Activated naive CD4-positive, alpha-beta T cell treated with anti-CD3 and anti-CD28 coated beads, Interleukin-2, amount 10 ng/mL, durations not matched to agents 7 days and 5 days (primary cell): ENCODE data around the gene RHPN2.
"Not testable (repeated sequence)": the region's sequence is repeated elsewhere in the genome, so short reads cannot be mapped to it uniquely, and the experiment has no call there.

Experiments
- CTCF ChIA-PET: fragments of 350-600 bp; sonication (Branson Sonifier 250); formaldehyde crosslinking; loops from one replicate; lab custom pipeline; 2021; ENCODE audit warnings: antibody characterized with exemption; lab: Charles Lee
- DNase-seq: peaks from one replicate; pipeline ENCODE4 v3.0.0-alpha.2; 2020
- H3K27ac Mint-ChIP-seq: one replicate; pipeline ENCODE4 v1.8.0; 2021; ENCODE audit warnings: mild to moderate bottlenecking, moderate library complexity, mixed read lengths
- H3K27me3 Mint-ChIP-seq: one replicate; pipeline ENCODE4 v1.8.0; 2021; ENCODE audit warnings: mild to moderate bottlenecking, mixed read lengths
- H3K36me3 Mint-ChIP-seq: one replicate; pipeline ENCODE4 v1.8.0; 2021; ENCODE audit warnings: mixed read lengths
- H3K4me1 Mint-ChIP-seq: one replicate; pipeline ENCODE4 v1.8.0; 2021; ENCODE audit warnings: mixed read lengths
- H3K4me3 Mint-ChIP-seq: one replicate; pipeline ENCODE4 v1.8.0; 2021; ENCODE audit warnings: mild to moderate bottlenecking, moderate library complexity, mixed read lengths
- H3K9me3 Mint-ChIP-seq: one replicate; pipeline ENCODE4 v1.8.0; 2021; ENCODE audit warnings: mixed read lengths

The RHPN2 gene

DNA sequence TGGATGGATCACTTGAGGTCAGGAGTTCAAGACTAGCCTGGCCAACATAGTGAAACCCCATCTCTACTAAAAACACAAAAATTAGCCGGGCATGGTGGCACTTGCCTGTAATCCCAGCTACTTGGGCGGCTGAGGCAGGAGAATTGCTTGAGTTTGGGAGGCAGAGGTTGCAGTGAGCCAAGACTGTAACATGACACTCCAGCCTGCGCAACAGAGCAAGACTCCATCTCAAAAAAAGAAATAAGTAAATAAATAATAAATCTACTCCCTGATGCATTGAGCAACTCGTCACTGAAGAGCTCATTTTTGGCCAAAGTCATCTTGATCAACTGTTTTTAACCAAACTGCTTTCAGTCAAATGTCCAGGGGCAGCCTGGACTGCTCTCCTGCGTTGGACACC is 123.4 kb downstream of the RHPN2 start:
- CTCF ChIA-PET, H3K9me3 Mint-ChIP-seq, DNase-seq, H3K4me3 Mint-ChIP-seq, H3K27me3 Mint-ChIP-seq, H3K27ac Mint-ChIP-seq, H3K4me1 Mint-ChIP-seq: not testable (repeated sequence)
- peaks cover 22% of the 10 kb centered on the region for H3K36me3 Mint-ChIP-seq

DNA sequence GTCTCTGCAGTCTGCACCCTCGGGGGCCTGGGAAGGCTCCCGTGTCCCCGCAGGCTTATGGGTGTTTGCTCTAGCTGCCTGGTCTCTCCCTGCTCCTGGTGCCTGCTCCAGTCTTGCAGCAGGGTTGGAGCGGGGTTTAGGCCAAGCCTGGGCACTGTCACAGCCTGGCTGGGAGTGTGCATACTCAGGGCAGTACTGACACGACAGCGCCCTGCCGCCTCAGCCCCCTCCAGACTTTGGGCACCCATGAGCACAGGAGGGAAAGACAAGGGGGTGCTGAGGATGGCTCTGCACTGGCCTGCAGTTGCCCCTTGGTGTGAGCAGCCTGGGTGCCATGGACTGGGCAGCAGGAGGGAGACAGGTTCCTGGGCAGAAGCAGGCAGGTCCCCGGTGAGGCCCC is 128.6 kb downstream of the RHPN2 start:
- H3K36me3 Mint-ChIP-seq, result peaks cover 17% of the 10 kb centered on the region
- no peak for DNase-seq
- H3K9me3 Mint-ChIP-seq, result no peaks in the 10 kb centered on the region
- CTCF ChIA-PET, result interaction anchor here (1.6 kb wide), 1 partner anchor 246 kb away, joined by 3 read pairs; no protein-coding TSS in a partner anchor
- H3K4me3 Mint-ChIP-seq, result no peak overlapping the region
- H3K27me3 Mint-ChIP-seq, result no peaks in the 10 kb centered on the region
- H3K4me1 Mint-ChIP-seq, result no peaks in the 10 kb centered on the region
- H3K27ac Mint-ChIP-seq, result no peak overlapping the region

DNA sequence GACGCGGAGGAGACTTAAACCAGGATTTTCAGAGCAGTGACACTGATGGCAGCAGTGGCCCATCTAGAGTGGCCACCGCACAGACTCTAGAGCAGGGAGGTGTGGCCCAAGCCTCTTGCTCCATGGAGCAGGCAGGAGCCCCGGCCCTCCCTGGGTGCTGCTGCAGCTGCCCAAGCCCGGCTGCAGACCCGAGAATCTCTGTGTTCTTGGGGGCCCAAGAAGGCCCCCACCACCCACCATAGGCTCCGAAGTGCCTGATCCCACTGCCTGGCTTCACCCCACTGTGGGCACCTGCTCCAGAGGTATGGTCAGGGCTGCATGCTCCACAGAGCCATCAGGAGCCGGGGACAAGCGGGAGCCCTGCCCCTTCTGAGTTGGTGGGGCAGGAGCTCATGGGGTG is 129.1 kb downstream of the RHPN2 start:
- Mint-ChIP-seq H3K9me3 (no peaks in the 10 kb centered on the region), H3K4me3 (no peak overlapping the region), H3K36me3 (peaks cover 22% of the 10 kb centered on the region), H3K27ac (no peak overlapping the region), H3K27me3 (no peaks in the 10 kb centered on the region), H3K4me1 (no peaks in the 10 kb centered on the region)
- no peak for DNase-seq
- CTCF ChIA-PET, result no interaction called here

DNA sequence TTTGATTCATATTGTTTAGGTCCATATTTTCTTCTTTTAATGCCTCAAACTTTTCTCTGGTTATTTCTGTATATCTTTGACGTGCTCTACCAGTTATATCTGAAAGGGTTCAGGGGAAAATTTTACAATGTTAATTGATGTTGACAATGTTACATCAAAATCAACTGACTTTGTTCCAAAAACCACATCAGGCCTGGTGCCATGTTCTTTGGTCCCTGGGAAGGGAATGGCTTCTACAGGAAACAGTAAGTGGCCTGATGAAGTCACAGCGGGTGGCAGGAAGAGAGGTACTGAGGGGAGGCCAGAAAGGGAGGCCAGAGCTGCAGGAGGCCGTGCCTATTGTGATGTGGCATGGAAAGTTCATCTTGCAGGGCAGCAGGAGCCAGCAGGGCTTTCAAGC is 131.1 kb downstream of the RHPN2 start:
- H3K4me3 Mint-ChIP-seq, result no peak overlapping the region
- no peaks in the 10 kb centered on the region for H3K27me3 Mint-ChIP-seq
- no peaks in the 10 kb centered on the region for H3K4me1 Mint-ChIP-seq
- no peak overlapping the region for H3K27ac Mint-ChIP-seq
- DNase-seq, result no peak
- H3K36me3 Mint-ChIP-seq, result peaks cover 35% of the 10 kb centered on the region
- H3K9me3 Mint-ChIP-seq, result peaks cover 2% of the 10 kb centered on the region
- CTCF ChIA-PET, result no interaction called here

DNA sequence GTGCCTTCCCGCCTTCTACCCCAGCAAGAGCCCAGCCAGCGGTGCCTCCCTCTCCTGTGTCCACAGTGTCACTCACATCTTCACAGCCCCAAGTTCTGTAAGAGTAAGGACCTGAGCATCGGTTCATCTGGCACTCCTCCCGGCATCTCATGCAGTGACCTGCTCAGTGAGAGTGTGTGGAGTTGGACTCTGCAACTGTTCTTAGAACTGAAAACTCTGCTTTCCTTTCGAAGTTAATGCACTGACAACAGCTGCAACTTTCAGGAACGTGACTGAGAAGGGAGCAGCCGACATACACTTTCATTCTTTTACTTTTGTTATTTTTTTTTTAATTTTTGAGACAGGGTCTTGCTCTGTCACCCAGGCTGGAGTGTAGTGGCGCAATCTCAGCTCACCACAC is 134.1 kb downstream of the RHPN2 start:
- Mint-ChIP-seq H3K27me3 (no peaks in the 10 kb centered on the region), H3K4me3 (no peak overlapping the region), H3K4me1 (no peaks in the 10 kb centered on the region), H3K9me3 (peaks cover 7% of the 10 kb centered on the region), H3K27ac (no peak overlapping the region), H3K36me3 (peaks cover 38% of the 10 kb centered on the region)
- no peak for DNase-seq
- CTCF ChIA-PET, result no interaction called here

DNA sequence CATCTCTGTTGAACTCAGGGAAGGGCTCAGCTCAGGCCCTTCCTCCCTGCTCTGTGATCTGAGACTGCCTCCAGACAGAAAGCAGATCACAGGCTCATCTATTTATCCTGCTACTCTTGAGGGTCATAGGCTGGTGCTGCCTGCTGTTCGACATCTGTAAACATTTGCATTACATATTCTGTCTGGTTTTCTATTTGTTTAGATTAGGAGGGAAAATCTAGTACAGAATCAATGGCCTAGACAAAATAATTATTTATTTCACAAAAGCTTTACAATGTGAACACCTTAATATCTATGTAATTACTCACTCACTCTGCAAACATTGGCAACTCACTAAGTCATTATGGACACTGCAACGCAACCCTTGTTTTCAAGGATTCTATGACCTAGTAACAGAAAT is 135.9 kb downstream of the RHPN2 start:
- peaks cover 7% of the 10 kb centered on the region for H3K9me3 Mint-ChIP-seq

More for the DNA sequence above, 135.9 kb downstream of the RHPN2 start:
- Mint-ChIP-seq H3K36me3 (peaks cover 37% of the 10 kb centered on the region), H3K4me3 (no peak overlapping the region), H3K27me3 (no peaks in the 10 kb centered on the region), H3K27ac (no peak overlapping the region), H3K4me1 (no peaks in the 10 kb centered on the region)
- CTCF ChIA-PET, result no interaction called here
- DNase-seq, result no peak
